GM23338 (cell line): ENCODE data around the gene TATDN3. TPM values are rescaled to one million over a fixed set of nuclear protein-coding genes. Genes with fewer than 3 reads are reported as not detected.

Experiments used
- ATAC-seq: fragments of 200-7000 bp; cut with Tn5 transposase; 3 replicates; pipeline ENCODE4 v1.9.1; 2020
- DNase-seq: peaks from one replicate; pipeline ENCODE4 v3.0.0-alpha.2; 2015; ENCODE audit warnings: low spot score
- H2AFZ ChIP-seq: fragments of 200-600 bp; sonication (generic); 2 replicates; pipeline ENCODE4 v1.8.0; 2016; ENCODE audit warnings: antibody characterized with exemption, mild to moderate bottlenecking, moderate library complexity
- H3F3A ChIP-seq: fragments of 200-600 bp; sonication (generic); replicated peaks from 2 replicates; pipeline ENCODE4 v1.8.0; 2017; ENCODE audit warnings: antibody characterized with exemption, mixed run types, low read depth
- H3K27ac ChIP-seq: fragments of 200-600 bp; sonication (generic); 2 replicates; pipeline ENCODE4 v1.6.1; 2016; ENCODE audit warnings: low read depth
- H3K27me3 ChIP-seq: fragments of 200-600 bp; sonication (generic); 2 replicates; pipeline ENCODE4 v1.8.0; 2016; ENCODE audit warnings: mild to moderate bottlenecking, mixed run types, moderate library complexity; ENCODE audit not compliant: insufficient read depth
- H3K36me3 ChIP-seq: fragments of 200-600 bp; sonication (generic); 2 replicates; pipeline ENCODE4 v1.8.0; 2016; ENCODE audit warnings: mild to moderate bottlenecking; ENCODE audit not compliant: insufficient read depth
- H3K4me1 ChIP-seq: fragments of 200-600 bp; sonication (generic); 2 replicates; pipeline ENCODE4 v1.8.0; 2016; ENCODE audit warnings: mild to moderate bottlenecking, moderate library complexity; ENCODE audit not compliant: insufficient read depth
- H3K4me2 ChIP-seq: fragments of 200-600 bp; sonication (generic); 2 replicates; pipeline ENCODE4 v1.7.1; 2017; ENCODE audit warnings: mixed run types
- H3K4me3 ChIP-seq: fragments of 200-600 bp; sonication (generic); 2 replicates; pipeline ENCODE4 v1.6.1; 2016; ENCODE audit warnings: mixed run types
- H3K79me2 ChIP-seq: fragments of 200-600 bp; sonication (generic); replicated peaks from 2 replicates; pipeline ENCODE4 v1.8.0; 2017; ENCODE audit warnings: mild to moderate bottlenecking; ENCODE audit not compliant: insufficient read depth
- H3K9me2 ChIP-seq: fragments of 200-600 bp; sonication (generic); 2 replicates; pipeline ENCODE4 v1.8.0; 2017; ENCODE audit not compliant: insufficient read depth
- H4K20me1 ChIP-seq: fragments of 200-600 bp; sonication (generic); replicated peaks from 2 replicates; pipeline ENCODE4 v1.8.0; 2017; ENCODE audit warnings: mild to moderate bottlenecking; ENCODE audit not compliant: insufficient read depth
- H3K27ac Mint-ChIP-seq: 2 replicates; pipeline ENCODE4 v1.8.0; 2020; ENCODE audit warnings: inconsistent platforms, mild to moderate bottlenecking, moderate library complexity, mixed read lengths
- H3K27me3 Mint-ChIP-seq: 3 replicates; pipeline ENCODE4 v1.8.0; 2022; ENCODE audit warnings: low read depth, mild to moderate bottlenecking, moderate library complexity, mixed read lengths, inconsistent platforms; ENCODE audit not compliant: insufficient read depth, poor library complexity
- H3K36me3 Mint-ChIP-seq: 3 replicates; pipeline ENCODE4 v1.8.0; 2021; ENCODE audit warnings: low read depth, mild to moderate bottlenecking, inconsistent platforms, moderate library complexity, mixed read lengths
- H3K4me1 Mint-ChIP-seq: 3 replicates; pipeline ENCODE4 v1.8.0; 2020; ENCODE audit warnings: mild to moderate bottlenecking, inconsistent platforms, mixed read lengths
- H3K4me3 Mint-ChIP-seq: 3 replicates; pipeline ENCODE4 v1.8.0; 2021; ENCODE audit warnings: moderate library complexity, mild to moderate bottlenecking, inconsistent platforms, mixed read lengths
- H3K9me3 Mint-ChIP-seq: 3 replicates; pipeline ENCODE4 v1.8.0; 2020; ENCODE audit warnings: moderate library complexity, mild to moderate bottlenecking, inconsistent platforms, mixed read lengths
- CREB1 ChIP-seq: fragments of 250-450 bp; sonication (Bioruptor Pico); IDR thresholded peaks from 2 replicates; pipeline ENCODE4 v1.5.0; 2020; ENCODE audit warnings: low read depth, mild to moderate bottlenecking, moderate library complexity
- CTCF ChIP-seq, 2 experiments: fragments of 200-600 bp in 1 of 2; sonication (generic) in 1 of 2; conservative IDR thresholded peaks; 2 replicates each; pipeline versions ENCODE4 v1.5.1 to v1.6.1; 2016 to 2017; ENCODE audit warnings: antibody characterized with exemption in 2 of 2, low read depth in 2 of 2, mild to moderate bottlenecking in 2 of 2, moderate library complexity in 1 of 2
- ETS1 ChIP-seq: IDR thresholded peaks from 2 replicates; pipeline ENCODE4 v1.6.1; 2016; ENCODE audit warnings: antibody characterized with exemption
- EZH2 ChIP-seq: fragments of 200-600 bp; sonication (generic); IDR thresholded peaks from one replicate; pipeline ENCODE4 v1.8.0; 2017; ENCODE audit warnings: antibody characterized with exemption, mild to moderate bottlenecking, low read depth; ENCODE audit not compliant: unreplicated experiment
- EZH2phosphoT487 ChIP-seq: fragments of 200-600 bp; sonication (generic); IDR thresholded peaks from one replicate; pipeline ENCODE4 v1.8.1; 2018; ENCODE audit warnings: antibody characterized with exemption; ENCODE audit not compliant: unreplicated experiment
- JUNB ChIP-seq: IDR thresholded peaks from one replicate; pipeline ENCODE4 v1.6.1; 2016; ENCODE audit warnings: antibody characterized with exemption; ENCODE audit not compliant: unreplicated experiment
- NANOG ChIP-seq: IDR thresholded peaks from 2 replicates; pipeline ENCODE4 v1.6.1; 2016; ENCODE audit warnings: antibody characterized with exemption, borderline replicate concordance
- POLR2AphosphoS5 ChIP-seq: IDR thresholded peaks from 2 replicates; pipeline ENCODE4 v1.6.1; 2016; ENCODE audit warnings: antibody characterized with exemption, low read depth
- REST ChIP-seq: IDR thresholded peaks from one replicate; pipeline ENCODE4 v1.6.1; 2018; ENCODE audit warnings: antibody characterized with exemption; ENCODE audit not compliant: unreplicated experiment
- STAT1 ChIP-seq: IDR thresholded peaks from one replicate; pipeline ENCODE4 v1.6.1; 2016; ENCODE audit warnings: antibody characterized with exemption; ENCODE audit not compliant: unreplicated experiment
- ZNF114 ChIP-seq: fragments of 250-450 bp; sonication (Bioruptor Pico); IDR thresholded peaks from 2 replicates; pipeline ENCODE4 v1.5.0; 2020; ENCODE audit warnings: mild to moderate bottlenecking, moderate library complexity
- ZNF331 ChIP-seq: fragments of 250-450 bp; sonication (Bioruptor Pico); IDR thresholded peaks from 2 replicates; pipeline ENCODE4 v1.5.0; 2020; ENCODE audit warnings: low read depth, mild to moderate bottlenecking, moderate library complexity
- ZNF462 ChIP-seq: fragments of 250-450 bp; sonication (Bioruptor Pico); IDR thresholded peaks from 2 replicates; pipeline ENCODE4 v1.5.0; 2020; ENCODE audit warnings: mild to moderate bottlenecking, moderate library complexity
- polyA plus RNA-seq: library from polyadenylated mRNA; unstranded; fragments of >200 nt; fragmentation: Nextera tagmentation; extraction: Ambion mirVana; gene quantifications from 2 replicates; pipeline ENCODE4 v1.2.1, GENCODE V29; 2016
- total RNA-seq: library from RNA; depleted of rRNA; stranded (reverse); fragments of >200 nt; shearing (Covaris generic); gene quantifications from 2 replicates; pipeline ENCODE4 v1.2.3, GENCODE V29; 2014

The TATDN3 gene
- total and polyA plus RNA-seq, 2 experiments from 2014 or later: 10.9 to 24.2 TPM

GRCh38 chr1:212775241-212775640, 16.5 kb upstream of the TATDN3 start:
- H3K4me3 Mint-ChIP-seq: no peak overlapping the region
- H3K27me3 Mint-ChIP-seq: no peaks in the 10 kb centered on the region
- H3K27ac ChIP-seq: no peak overlapping the region
- DNase-seq (no peak), ATAC-seq (no peak)
- no peak overlapping the region for H2AFZ ChIP-seq
- no peak overlapping the region for H3K4me2 ChIP-seq
- H3K27me3 ChIP-seq: no peaks in the 10 kb centered on the region
- H3K36me3 Mint-ChIP-seq: peaks cover 70% of the 10 kb centered on the region
- H3K9me3 Mint-ChIP-seq: peaks cover 15% of the 10 kb centered on the region
- no peaks in the 10 kb centered on the region for H3K9me2 ChIP-seq
- H3F3A ChIP-seq: no peaks in the 10 kb centered on the region
- peaks cover 8% of the 10 kb centered on the region; the same call in 1 of the 2 replicates for H4K20me1 ChIP-seq
- H3K4me1 Mint-ChIP-seq: no peaks in the 10 kb centered on the region
- TF ChIP-seq ZNF462 (CRISPR knock-in tag) (no peak), REST (no peak), NANOG (no peak), CREB1 (no peak), EZH2 (no peak), JUNB (no peak), ETS1 (no peak), ZNF114 (CRISPR knock-in tag) (no peak), ZNF331 (CRISPR knock-in tag) (no peak), CTCF (conservative IDR thresholded peaks at IDR 0.05; ENCODE audit: low read depth in 2 of 2) (no peak), POLR2AphosphoS5 (no peak), EZH2phosphoT487 (no peak), STAT1 (no peak)
- H3K36me3 ChIP-seq: peaks cover 20% of the 10 kb centered on the region; the same call in 1 of the 2 replicates
- H3K79me2 ChIP-seq: peaks cover 43% of the 10 kb centered on the region
- no peak overlapping the region for H3K27ac Mint-ChIP-seq
- no peak overlapping the region for H3K4me3 ChIP-seq
- H3K4me1 ChIP-seq: no peaks in the 10 kb centered on the region
